ENCODE measurements around the gene MLH1.
"Not testable (repeated sequence)": the region's sequence is repeated elsewhere in the genome, so short reads cannot be mapped to it uniquely, and the experiment has no call there.

The MLH1 gene

DNA sequence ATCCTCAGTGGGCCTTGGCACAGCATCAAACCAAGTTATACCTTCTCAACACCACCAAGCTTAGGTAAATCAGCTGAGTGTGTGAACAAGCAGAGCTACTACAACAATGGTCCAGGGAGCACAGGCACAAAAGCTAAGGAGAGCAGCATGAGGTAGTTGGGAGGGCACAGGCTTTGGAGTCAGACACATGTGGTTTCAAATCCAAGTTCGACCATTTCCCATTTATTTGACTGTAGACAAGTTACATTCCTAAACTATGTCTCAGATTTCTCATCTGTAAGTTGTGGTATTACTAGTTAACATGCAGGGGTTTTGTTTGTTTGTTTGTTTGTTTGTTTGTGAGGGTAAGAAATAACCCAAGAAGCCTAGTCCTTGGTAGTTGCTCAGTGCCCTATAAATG, 46.9 kb downstream of the MLH1 start:
- DNase-seq, result no peak

DNA sequence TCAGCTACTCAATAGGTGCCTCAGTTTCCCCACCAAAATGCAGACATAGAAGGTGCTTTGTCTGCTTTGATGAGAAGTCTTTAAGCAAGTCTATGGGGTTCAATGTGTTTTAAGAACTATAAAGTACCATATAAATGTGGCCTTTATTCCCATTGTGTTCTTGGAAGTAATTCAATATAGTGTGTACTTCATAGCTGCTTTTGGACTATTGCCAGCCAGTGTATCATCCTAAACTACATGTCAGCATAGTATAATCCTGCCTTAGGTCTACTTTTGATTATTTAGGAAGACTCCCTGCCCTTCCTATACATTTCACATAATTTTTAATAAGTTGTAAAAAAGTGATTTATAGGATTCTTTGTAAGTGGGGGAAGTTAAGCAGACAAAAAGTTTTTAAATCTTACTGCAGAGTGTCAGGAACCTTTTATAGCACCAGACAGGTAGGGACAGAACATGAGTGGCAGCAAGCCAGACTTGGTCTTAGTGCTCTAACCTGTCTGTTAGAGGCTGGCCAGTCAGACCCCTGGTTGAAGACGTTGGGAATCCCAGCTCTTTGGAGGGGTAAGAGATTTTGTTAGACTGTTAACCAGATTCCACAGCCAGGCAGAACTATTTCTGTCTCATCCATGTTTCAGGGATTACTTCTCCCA, 48.4 kb downstream of the MLH1 start:
- no peak for DNase-seq

- not testable (repeated sequence) for DNase-seq
These were observed 49.4 kb downstream of the MLH1 start for GRCh38 chr3:37042712-37043111.

DNA sequence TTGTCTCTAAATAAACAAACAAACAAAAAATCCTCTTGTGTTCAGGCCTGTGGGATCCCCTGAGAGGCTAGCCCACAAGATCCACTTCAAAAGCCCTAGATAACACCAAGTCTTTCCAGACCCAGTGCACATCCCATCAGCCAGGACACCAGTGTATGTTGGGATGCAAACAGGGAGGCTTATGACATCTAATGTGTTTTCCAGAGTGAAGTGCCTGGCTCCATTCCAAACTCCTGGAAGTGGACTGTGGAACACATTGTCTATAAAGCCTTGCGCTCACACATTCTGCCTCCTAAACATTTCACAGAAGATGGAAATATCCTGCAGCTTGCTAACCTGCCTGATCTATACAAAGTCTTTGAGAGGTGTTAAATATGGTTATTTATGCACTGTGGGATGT, 57.0 kb downstream of the MLH1 start:
- DNase-seq, result no peak

GRCh38 chr3:37052860-37053259, 59.5 kb downstream of the MLH1 start:
- no peak for DNase-seq

DNA sequence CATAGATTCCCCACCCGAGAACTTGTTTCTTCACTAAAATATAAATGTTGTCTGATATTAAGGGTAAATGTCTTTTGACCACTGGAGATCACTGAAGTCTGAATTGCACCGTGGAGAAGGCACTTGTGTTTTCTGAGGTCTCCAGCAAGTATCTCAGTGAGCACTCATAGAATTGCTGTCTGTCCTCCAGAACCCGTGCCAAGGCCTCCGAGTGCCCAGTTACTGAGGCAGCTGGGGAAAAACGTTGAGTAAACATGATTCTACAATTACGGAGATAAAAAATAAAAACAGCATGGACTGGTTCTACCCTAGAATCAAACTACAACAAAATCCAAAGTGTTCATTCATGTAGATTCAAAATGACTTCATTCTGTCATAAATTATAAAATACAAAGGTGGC, 60.0 kb downstream of the MLH1 start:
- no peak for DNase-seq

GRCh38 chr3:37053753-37054152, 60.4 kb downstream of the MLH1 start:
- no peak for DNase-seq

DNA sequence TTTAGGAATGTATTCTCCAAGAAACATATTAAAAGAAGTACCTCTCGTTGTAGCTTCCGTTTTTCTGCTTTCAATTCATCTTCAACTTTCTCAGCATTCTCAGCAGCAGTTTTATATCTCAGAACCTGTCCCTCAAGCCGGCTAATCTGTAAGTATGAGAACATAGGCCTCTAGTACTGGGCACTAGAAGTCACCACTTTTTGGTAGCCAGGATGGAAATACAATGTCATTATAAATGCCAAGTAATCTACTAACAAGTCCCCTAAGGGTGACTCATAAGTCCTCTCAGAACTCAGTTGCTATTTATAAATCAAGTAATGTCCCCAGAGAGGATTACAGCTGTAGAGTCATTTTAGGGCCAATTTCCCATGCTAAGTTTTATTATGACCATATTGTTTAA, 61.1 kb downstream of the MLH1 start:
- DNase-seq, result no peak

DNA sequence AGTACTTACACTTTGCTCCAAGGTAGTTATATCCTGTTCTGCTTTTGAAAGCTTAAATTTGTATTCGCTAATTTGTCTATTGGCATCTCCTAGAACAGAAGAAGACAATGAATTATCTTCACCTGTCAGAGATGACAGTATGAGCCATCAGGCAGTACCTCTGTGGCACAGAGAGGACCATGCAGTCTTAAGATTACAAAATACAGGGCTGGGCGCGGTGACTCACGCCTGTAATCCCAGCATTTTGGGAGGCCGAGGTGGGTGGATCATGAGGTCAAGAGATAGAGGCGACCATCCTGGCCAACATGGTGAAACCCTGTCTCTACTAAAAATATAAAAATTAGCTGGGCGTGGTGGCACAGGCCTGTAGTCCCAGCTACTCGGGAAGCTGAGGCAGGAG, 61.8 kb downstream of the MLH1 start:
- not testable (repeated sequence) for DNase-seq

DNA sequence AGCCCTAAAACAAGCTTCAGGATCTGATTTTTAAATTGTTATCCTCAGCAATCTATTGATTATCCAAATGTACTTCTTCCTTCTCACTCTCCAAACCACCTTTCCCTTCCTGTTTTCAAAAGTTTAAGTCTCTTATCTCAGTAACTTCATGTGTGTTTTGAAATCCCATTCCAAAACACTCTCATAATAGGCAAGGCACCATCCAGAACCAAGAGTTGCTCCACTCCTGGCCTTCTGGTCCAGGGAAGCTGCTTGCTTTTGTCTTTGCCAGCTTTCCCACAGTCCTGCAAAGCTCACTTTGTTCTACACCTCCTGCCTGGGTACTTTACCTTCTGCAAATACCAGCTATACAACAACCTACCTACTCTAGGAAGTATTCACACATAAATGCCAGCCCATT, 63.5 kb downstream of the MLH1 start:
- DNase-seq, result no peak

GRCh38 chr3:37058117-37058516, 64.8 kb downstream of the MLH1 start:
- no peak for DNase-seq

DNA sequence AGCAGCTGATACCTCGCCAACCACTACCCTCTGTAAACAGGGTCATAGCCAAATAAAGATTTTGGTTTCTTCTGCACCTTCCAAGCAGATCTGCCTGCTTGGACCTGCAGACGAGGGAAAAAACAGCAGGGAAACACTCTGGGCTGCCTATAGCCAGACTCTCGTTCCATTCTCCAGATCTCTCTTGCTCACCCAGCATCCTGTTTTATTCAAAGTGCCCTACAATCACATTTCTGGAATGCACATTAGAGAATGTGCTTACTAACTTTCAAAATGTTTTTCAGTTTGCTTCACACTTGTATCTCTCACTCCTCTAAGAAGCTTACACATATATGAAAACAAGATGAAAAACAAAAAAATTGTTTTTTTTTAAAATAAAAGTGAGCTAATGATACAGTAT, 71.4 kb downstream of the MLH1 start:
- no peak for DNase-seq

DNA sequence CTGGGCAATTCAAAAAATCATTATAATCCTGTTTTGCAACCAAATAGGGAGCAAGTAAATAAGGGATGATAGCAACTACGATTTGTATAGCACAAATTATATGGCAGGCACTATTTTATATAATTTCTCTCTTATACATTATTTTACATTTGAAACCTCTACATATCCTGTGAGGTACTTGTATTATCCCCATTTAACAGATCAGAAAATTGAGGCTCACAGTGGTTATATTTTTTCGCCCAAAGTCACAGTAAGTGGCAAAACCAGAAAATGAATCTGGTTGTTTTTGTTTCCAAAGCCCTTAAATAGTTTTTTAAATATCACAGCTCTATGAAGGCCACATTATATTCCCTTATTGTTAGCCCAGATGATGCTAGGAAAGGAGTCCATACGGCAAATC, 74.3 kb downstream of the MLH1 start:
- no peak for DNase-seq

DNA sequence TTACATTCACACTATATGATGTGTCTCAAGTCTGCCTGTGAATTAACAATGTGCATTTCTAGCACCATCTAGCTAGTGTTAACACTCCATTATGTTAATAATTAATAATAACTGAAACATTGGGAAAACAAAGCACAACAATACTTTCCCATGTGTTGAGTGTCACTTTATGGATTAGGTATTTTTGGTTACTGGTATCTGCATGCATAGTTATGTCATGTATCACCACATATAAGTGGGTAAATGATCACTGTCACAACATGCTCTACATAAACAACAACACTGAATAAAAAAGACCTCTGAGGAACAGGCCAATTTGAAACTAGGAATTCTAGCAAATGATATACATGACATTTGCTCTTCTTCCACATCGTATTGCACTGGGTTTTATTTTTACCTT, 74.7 kb downstream of the MLH1 start:
- DNase-seq, result no peak

- DNase-seq, result no peak
These were observed 78.6 kb downstream of the MLH1 start for GRCh38 chr3:37071921-37072320.

DNA sequence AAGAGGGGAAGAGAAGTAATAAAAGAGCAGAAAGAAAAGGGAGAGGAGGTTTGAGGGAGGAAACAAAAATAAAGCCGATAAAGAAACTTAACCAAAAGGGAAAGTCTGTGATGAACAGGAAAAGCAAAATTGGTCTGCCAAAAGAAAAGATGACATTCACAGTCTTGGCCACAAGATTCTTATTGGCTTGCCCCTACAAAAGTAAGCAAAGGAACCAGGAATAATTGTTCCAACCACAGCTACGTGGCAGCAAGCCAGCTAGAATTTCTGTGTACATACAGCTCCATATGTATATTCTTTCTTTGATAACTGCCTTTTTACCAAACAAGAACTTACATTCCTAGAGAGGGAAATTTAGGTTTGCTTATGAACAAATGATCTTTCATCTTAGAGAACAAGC, 79.6 kb downstream of the MLH1 start:
- DNase-seq, result no peak

DNA sequence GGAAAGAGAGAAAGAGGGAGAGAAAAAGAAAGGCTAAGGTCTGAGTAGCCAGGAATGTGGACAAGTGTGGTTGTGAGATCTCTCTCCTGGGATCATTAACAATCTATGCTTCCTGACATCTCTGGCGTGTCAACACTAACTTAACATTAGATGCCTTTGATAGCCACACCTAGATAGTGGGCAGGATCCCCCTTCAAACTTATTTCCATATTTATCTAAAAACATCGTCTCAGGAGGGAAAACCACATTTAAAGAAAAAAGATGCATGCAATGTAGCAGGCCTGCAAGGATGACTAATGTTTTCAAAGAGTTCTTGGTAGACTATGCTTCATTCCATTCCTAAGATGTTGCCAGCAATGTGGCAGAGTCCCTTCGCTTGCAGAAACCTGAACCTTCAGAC, 80.9 kb downstream of the MLH1 start:
- no peak for DNase-seq

DNA sequence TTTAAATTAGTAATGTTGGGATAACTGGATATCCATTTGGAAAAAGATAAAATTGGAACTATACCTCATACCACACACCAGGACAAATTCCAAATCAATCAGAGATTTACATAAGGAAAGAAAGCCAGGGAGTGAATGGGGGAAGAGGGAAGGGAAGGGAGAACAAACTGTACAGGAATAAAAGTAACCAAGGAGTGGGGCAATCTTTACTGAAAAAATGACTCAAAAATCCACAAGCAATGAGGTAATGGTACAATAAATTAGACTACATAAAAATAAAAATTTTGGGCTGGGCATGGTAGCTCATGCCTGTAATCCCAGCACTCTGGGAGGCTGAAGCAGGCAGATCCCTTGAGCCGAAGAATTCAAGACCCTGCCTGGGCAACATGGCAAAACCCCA, 82.6 kb downstream of the MLH1 start:
- no peak for DNase-seq

- DNase-seq, result no peak
These were observed 89.0 kb downstream of the MLH1 start for GRCh38 chr3:37082317-37082716.

- no peak for DNase-seq
These were observed 93.6 kb downstream of the MLH1 start for GRCh38 chr3:37086918-37087317.

- no peak for DNase-seq
These were observed 94.6 kb downstream of the MLH1 start for GRCh38 chr3:37087870-37088269.

DNA sequence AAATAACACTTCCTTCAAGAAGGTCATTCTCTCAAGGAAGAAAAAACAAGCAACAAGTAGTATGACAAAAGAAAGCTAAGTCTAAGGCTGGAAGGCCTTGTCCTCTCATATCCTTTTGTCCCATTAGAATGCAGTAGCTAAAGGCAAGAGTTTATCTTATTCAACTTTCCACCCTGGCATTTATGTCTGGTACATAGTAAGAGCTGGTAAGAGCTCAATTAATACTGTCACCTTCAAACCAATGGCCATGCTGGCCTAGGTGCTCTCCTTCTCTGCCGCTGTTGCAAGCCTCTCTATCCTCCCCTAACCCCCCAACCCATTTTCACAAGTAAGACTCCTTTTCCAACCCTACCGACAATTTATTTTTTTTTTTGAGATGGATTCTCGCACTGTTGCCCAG, 99.2 kb downstream of the MLH1 start:
- no peak for DNase-seq

- no peak for DNase-seq
These were observed 100.2 kb downstream of the MLH1 start for GRCh38 chr3:37093481-37093880.

DNA sequence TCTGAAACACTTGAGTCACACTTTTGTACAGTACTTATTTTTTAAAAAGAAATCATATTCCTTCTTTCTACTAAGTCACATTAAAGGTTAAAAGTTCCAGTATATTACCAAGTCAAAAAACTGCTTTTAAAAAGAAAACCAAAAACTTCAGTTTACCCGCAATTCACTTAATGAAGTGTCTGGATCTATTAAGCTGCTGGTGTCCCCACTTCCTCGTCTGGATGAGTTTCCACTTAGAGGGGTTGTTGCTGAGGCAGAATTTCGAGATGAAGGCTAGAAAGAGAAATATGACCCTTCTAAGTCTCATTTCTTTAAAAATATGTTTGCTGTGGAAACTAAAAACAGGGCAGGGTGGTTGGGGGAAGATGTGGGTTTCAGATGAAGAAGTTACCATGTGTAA, 101.3 kb downstream of the MLH1 start:
- DNase-seq, result no peak

GRCh38 chr3:37096288-37096687, 103.0 kb downstream of the MLH1 start:
- DNase-seq, result no peak

GRCh38 chr3:37096975-37097374, 103.7 kb downstream of the MLH1 start:
- DNase-seq, result no peak
